GM21447 (cell line): ENCODE measurements around the gene B3GNT3.
"Not testable (repeated sequence)": the region's sequence is repeated elsewhere in the genome, so short reads cannot be mapped to it uniquely, and the experiment has no call there.

Experiments
- ATAC-seq: cut with Tn5 transposase; IDR thresholded peaks from one replicate; pipeline ENCODE4 v1.9.1; 2021; ENCODE audit not compliant: unreplicated experiment

Gene B3GNT3

DNA sequence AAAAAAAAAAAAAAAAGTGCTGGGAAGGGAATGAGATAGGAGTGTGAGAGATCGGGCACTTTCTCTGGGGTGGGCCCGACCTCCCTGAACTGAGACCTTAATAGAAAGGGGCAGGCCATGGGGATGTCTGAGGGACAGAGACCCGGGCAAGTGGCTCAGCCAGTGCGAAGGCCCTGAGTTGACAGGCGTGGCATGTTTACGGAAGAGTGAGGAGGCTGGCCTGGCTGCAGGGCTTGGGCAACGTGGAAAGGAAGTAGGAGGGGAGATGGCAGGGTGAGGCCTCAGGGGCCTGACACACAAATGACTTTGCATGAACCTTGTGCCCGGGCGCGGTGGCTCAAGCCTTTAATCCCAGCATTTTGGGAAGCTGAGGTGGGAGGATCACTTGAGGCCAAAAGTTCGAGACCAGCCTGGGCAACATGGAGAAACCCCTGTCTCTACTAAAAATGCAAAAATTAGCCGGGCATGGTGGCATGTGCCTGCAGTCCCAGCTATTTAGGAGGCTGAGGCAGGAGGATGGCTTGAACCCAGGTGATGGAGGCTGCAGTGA is 29.8 kb upstream of the B3GNT3 start:
- no peak for ATAC-seq

GRCh38 chr19:17766543-17767131 is 28.3 kb upstream of the B3GNT3 start:
- ATAC-seq: no peak

DNA sequence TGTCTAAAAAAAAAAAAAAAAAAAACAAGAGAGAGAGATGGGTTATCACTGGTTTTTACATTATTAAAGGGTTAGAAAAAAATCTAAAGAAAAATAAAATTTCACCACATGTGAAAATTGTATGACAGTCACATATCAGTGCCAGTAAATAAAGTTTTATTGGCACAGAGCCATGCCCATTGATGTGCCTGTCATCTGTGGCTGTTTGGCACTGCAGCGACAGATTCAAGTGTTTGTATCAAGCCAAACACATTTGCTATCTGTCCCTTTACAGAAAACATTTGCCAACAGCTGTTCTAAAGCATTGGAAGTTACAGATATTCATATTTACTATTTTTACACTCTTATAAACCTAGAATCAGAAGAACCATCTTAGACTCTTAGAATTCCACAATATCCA is 27.4 kb upstream of the B3GNT3 start:
- no peak for ATAC-seq

- no peak for ATAC-seq
These were observed 24.3 kb upstream of the B3GNT3 start for GRCh38 chr19:17770613-17771012.

DNA sequence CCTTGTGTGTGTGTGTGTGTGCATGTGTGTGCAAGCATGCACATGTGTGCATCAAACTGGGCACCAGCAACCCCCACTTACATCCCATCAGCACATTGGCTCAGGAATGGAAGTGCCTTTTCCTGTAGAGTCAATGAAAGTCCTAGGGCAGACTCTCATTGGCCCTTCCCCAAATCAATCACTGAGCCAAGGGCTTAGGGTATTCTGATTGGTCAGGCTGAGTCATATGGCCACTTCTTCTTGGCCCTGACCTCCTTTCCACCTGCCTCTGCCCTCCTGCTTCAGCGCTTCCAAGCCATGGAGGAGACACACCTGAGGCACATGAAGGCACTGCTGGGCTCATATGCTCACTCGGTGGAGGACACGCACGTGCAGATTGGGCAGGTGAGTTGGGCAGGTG is 22.8 kb upstream of the B3GNT3 start:
- no peak for ATAC-seq

GRCh38 chr19:17775245-17775927 is 19.6 kb upstream of the B3GNT3 start:
- ATAC-seq: no peak

DNA sequence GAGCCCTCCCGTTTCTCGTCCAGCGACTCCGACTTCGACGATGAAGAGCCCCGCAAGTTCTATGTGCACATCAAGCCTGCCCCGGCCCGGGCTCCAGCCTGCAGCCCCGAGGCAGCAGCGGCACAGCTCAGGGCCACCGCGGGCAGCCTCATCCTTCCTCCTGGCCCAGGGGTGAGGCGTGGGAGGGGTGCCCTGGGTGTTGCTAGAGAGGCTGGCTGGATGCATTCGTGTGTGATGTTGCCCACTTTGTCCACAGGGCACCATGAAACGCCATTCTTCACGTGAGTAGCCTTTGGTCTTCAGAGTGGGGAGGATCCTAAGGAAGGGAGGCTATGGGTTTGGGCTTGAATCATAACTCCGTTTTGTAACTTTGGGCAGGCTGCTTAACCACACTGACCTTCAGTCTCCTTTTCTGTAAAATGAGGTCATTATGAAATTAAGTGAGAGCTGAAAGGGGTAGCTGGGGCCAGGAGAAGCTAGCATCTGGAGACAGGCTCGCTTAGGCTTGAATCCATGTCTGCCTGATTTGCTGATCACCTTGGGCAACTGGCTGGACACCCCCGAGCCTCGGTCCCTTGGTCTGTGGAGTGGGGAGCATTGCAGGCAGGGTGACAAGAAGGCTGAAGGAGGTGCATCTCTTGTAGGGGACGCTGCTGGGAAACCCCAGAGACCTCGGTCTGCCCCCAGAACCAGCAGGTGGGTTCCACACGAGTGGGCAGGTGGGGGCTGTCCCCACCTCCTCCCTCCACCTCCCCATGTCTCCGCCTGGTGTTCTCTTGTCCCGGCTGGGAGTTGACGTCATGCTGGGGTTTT is 18.7 kb upstream of the B3GNT3 start:
- peak; percentile 69 for ATAC-seq

GRCh38 chr19:17777840-17778239 is 17.1 kb upstream of the B3GNT3 start:
- ATAC-seq: not testable (repeated sequence)

GRCh38 chr19:17778251-17778967 is 16.5 kb upstream of the B3GNT3 start:
- no peak for ATAC-seq

- no peak for ATAC-seq
These were observed 15.7 kb upstream of the B3GNT3 start for GRCh38 chr19:17778968-17779929.

GRCh38 chr19:17780781-17781180 is 14.2 kb upstream of the B3GNT3 start:
- ATAC-seq: no peak

DNA sequence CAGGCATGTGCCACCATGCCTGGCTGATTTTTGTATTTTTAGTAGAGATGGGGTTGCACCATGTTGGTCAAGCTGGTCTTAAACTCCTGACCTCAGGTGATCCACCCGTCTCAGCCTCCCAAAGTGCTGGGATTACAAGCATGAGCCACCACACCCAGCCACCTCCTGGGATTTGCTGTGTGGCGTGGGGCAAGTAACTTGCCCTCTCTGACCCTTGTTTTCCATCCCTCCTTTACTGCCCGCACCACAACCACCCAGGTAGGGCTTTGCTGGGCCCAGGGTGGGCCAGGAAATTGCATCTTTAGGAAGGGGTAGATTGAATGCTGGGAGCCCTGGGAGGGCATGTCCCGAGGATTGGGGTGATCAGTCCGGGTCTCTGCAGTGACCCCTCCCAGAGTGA is 11.2 kb upstream of the B3GNT3 start:
- ATAC-seq: not testable (repeated sequence)

GRCh38 chr19:17784201-17785008 is 10.5 kb upstream of the B3GNT3 start:
- no peak for ATAC-seq

DNA sequence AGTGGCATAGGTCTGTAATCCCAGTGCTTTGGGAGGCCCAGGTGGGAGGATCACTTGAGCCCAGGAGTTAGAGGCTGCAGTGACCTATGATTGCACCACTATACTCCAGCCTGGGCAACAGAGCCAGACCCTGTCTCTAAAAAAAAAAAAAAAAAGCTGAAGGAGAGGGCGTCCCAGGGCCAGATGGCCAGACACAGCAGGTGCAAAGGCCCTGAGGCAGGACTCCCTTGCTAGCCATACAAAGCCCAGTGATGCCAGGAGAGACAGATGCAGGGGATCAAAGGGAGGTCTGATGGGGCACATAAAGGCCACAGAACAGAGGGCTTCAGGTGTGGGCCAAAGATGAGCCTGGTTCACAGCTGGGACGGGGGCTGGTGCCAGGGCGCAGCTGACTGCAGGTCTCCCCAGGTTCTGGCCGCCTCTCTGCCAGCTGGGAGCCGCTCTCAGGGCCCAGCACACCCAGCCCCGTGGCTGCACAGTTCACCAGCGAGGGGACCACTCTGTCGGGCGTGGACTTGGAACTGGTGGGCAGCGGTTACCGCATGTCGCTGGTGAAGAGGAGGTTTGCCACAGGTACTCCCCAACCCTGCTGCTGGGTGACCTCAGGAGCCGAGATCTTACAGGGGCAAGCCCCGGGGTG is 7.5 kb upstream of the B3GNT3 start:
- ATAC-seq: no peak

DNA sequence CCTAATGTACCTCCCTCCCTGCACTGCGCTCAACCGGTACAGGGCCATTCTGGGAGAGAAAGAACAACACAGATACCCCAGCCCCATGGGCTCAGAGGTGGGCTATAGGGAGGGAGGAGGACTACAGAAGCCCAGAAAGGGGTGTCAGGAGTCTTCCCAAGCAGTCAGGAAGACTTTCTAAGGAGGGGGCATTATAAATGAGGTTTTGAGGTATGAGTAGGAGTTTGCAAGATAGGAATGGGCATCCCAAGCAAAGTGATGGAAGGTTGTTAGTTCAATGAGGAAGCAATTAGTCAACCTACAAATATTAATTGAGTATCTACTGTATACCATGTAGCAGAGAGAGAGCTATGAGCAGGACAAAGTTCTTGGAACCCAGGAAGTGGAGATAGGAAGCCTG is 6.3 kb upstream of the B3GNT3 start:
- ATAC-seq: no peak

DNA sequence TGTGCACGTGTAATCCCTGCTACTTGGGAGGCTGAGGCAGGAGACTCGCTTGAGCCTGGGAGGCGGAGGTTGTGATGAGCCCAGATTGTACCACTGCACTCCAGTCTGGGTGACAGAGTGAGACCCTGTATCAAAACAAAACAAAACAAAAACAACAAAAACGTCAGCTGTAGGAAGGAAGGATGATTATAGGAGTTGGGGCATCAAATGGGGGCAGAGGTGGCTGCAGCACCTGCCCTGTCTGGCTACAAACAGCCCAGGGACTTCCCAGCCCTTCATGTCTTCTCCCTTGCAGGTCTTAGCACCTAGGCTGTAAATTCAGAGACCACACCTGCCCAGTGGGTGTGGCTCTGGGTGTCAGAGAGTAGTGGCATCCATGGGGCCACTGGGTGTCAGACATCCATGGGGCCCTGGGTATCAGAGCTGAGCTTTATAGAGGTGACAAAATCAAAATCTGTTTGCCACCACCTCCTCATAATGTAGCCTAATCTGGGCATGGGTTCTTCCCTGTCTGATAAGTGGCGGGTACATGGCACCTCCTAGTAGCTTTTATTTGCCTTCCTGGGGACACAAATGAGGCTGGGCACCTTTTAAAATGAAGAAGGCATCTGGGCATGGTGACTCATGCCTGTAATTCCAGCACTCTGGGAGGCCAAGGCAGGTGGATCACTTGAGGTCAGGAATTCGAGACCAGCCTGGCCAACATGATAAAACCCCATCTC is 4.7 kb upstream of the B3GNT3 start:
- ATAC-seq: no peak

DNA sequence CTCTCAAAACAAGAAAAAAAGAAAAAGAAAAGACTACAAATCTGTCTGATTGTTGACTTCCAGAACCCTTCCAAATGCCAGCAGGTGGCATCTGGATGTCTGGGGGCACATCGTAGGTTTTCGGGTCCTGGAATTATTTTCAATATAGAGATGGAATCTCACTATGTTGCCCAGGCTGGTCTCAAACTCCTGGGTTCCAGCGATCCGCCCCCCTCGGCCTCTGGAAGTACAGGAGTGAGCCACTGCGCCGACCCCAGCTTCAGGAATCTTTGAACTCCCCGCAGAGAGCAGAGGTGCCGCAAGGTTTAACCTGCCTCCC is 567 bp upstream of the B3GNT3 start:
- no peak for ATAC-seq

DNA sequence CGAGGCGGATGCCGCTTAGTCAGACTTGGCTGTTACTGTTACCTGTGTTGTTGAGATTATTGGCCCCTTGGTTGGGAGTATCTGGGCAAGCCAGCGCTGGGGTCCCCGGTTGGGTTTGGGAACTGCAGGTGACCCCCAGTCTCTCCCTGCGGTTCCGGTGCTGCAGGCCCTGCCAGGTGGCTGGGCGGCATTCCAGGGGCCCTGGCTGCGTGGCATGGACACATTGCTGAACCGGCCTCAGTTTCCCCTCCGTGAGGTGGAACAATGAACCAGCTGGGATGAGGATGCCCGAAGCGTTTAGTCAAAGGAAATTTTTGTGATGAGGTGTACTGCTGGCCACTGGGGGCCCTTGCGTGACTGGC is 538 bp downstream of the B3GNT3 start:
- no peak for ATAC-seq
